Measurements from ENCODE around the gene SAMM50.

Gene SAMM50

GRCh38 chr22:43980996-43981395 is 25.8 kb downstream of the SAMM50 start:
- Histone ChIP-seq H3K27ac (no peak overlapping the region), H3K36me3 (peaks cover 91% of the 10 kb centered on the region), H3K4me3 (ENCODE audit: low read depth in 1 of 2, low read length in 1 of 2) (no peak overlapping the region), H3K4me1 (ENCODE audit: control insufficient read depth in 1 of 2, insufficient read depth in 1 of 2, low read depth in 1 of 2, low read length in 1 of 2) (no peaks in the 10 kb centered on the region), H3K27me3 (no peaks in the 10 kb centered on the region), H3K9me3 (no peaks in the 10 kb centered on the region)
- TF ChIP-seq CTCF (IDR thresholded peaks at IDR 0.05), result no peak

- no peaks in the 10 kb centered on the region for H3K4me1 ChIP-seq (ENCODE audit: control insufficient read depth in 1 of 2, insufficient read depth in 1 of 2, low read depth in 1 of 2, low read length in 1 of 2)
- H3K4me3 ChIP-seq (ENCODE audit: low read depth in 1 of 2, low read length in 1 of 2), result no peak overlapping the region
- H3K27ac ChIP-seq, result no peak overlapping the region
- no peaks in the 10 kb centered on the region for H3K9me3 ChIP-seq
- no peaks in the 10 kb centered on the region for H3K27me3 ChIP-seq
- no peak for TF ChIP-seq CTCF (IDR thresholded peaks at IDR 0.05)
- H3K36me3 ChIP-seq, result peaks cover 88% of the 10 kb centered on the region
Observed at GRCh38 chr22:43983808-43984207, 28.6 kb downstream of the SAMM50 start.

- H3K27ac ChIP-seq, result no peak overlapping the region
- H3K4me3 ChIP-seq (ENCODE audit: low read depth in 1 of 2, low read length in 1 of 2), result no peak overlapping the region
- no peaks in the 10 kb centered on the region for H3K9me3 ChIP-seq
- peaks cover 88% of the 10 kb centered on the region for H3K36me3 ChIP-seq
- H3K27me3 ChIP-seq, result no peaks in the 10 kb centered on the region
- TF ChIP-seq CTCF (IDR thresholded peaks at IDR 0.05), result no peak
- H3K4me1 ChIP-seq (ENCODE audit: control insufficient read depth in 1 of 2, insufficient read depth in 1 of 2, low read depth in 1 of 2, low read length in 1 of 2), result no peaks in the 10 kb centered on the region
Observed at GRCh38 chr22:43985532-43985931, 30.3 kb downstream of the SAMM50 start.

GRCh38 chr22:43988116-43988820 is 33.0 kb downstream of the SAMM50 start:
- H3K36me3 ChIP-seq, result peaks cover 85% of the 10 kb centered on the region
- no peaks in the 10 kb centered on the region for H3K9me3 ChIP-seq
- no peak overlapping the region for H3K27ac ChIP-seq
- H3K4me1 ChIP-seq (ENCODE audit: control insufficient read depth in 1 of 2, insufficient read depth in 1 of 2, low read depth in 1 of 2, low read length in 1 of 2), result no peaks in the 10 kb centered on the region
- no peak overlapping the region for H3K4me3 ChIP-seq (ENCODE audit: low read depth in 1 of 2, low read length in 1 of 2)
- TF ChIP-seq CTCF (IDR thresholded peaks at IDR 0.05), result no peak
- H3K27me3 ChIP-seq, result no peaks in the 10 kb centered on the region

- Histone ChIP-seq H3K27me3 (no peaks in the 10 kb centered on the region), H3K36me3 (peaks cover 78% of the 10 kb centered on the region), H3K27ac (no peak overlapping the region), H3K4me1 (ENCODE audit: control insufficient read depth in 1 of 2, insufficient read depth in 1 of 2, low read depth in 1 of 2, low read length in 1 of 2) (no peaks in the 10 kb centered on the region), H3K9me3 (no peaks in the 10 kb centered on the region), H3K4me3 (ENCODE audit: low read depth in 1 of 2, low read length in 1 of 2) (no peak overlapping the region)
- no peak for TF ChIP-seq CTCF (IDR thresholded peaks at IDR 0.05)
Observed at GRCh38 chr22:43988960-43989359, 33.7 kb downstream of the SAMM50 start.

Data from neutrophil (primary cell).